Neural cell (in vitro differentiated cells): ENCODE results near the gene RNASE7. TPM values are rescaled to one million over a fixed set of nuclear protein-coding genes. Genes with fewer than 3 reads are reported as not detected.

Experiments
- H2AFZ ChIP-seq: fragments of 200-600, 300-800 bp; sonication (generic), shearing (Covaris generic); 2 replicates; pipeline ENCODE4 v1.6.0; 2014; ENCODE audit warnings: low read depth, mild to moderate bottlenecking, antibody characterized with exemption, low read length, moderate library complexity
- H3F3A ChIP-seq: fragments of 200-600 bp; shearing (Covaris generic); 2 replicates; pipeline ENCODE4 v1.6.1; 2016; ENCODE audit warnings: mild to moderate bottlenecking, moderate library complexity, mixed read lengths, antibody characterized with exemption, low read length; ENCODE audit not compliant: insufficient read depth, poor library complexity, severe bottlenecking
- H3K27ac ChIP-seq: fragments of 200-600, 300-800 bp; sonication (generic), shearing (Covaris generic); 2 replicates; pipeline ENCODE4 v1.5.1; 2014; ENCODE audit warnings: mild to moderate bottlenecking, low read length, moderate library complexity
- H3K27me3 ChIP-seq: fragments of 300-800, 200-600 bp; sonication (generic), shearing (Covaris generic); 2 replicates; pipeline ENCODE4 v1.6.0; 2014; ENCODE audit warnings: mild to moderate bottlenecking, low read depth, low read length, moderate library complexity; ENCODE audit not compliant: insufficient read depth
- H3K36me3 ChIP-seq: fragments of 300-800, 200-600 bp; sonication (generic), shearing (Covaris generic); 2 replicates; pipeline ENCODE4 v1.5.1; 2014; ENCODE audit warnings: mild to moderate bottlenecking, antibody characterized with exemption, low read length, moderate library complexity; ENCODE audit not compliant: insufficient read depth
- H3K4me2 ChIP-seq: fragments of 300-800, 200-600 bp; sonication (generic), shearing (Covaris generic); 2 replicates; pipeline ENCODE4 v1.6.0; 2014; ENCODE audit warnings: mild to moderate bottlenecking, low read length
- H3K4me3 ChIP-seq: fragments of 300-800, 200-600 bp; sonication (generic), shearing (Covaris generic); 2 replicates; pipeline ENCODE4 v1.5.1; 2014; ENCODE audit warnings: mild to moderate bottlenecking, low read length, moderate library complexity
- H3K79me2 ChIP-seq: fragments of 200-600 bp; shearing (Covaris generic); replicated peaks from 2 replicates; pipeline ENCODE4 v1.6.0; 2014; ENCODE audit warnings: mild to moderate bottlenecking, low read length, moderate library complexity; ENCODE audit not compliant: insufficient read depth
- H3K9ac ChIP-seq: fragments of 300-800, 200-600 bp; sonication (generic), shearing (Covaris generic); 2 replicates; pipeline ENCODE4 v1.6.1; 2016; ENCODE audit warnings: mild to moderate bottlenecking, low read length, mixed read lengths
- H3K9me2 ChIP-seq: fragments of 200-600 bp; shearing (Covaris generic); 2 replicates; pipeline ENCODE4 v1.6.1; 2016; ENCODE audit warnings: mild to moderate bottlenecking, low read length, mixed read lengths; ENCODE audit not compliant: insufficient read depth
- H3K9me3 ChIP-seq: fragments of 200-600, 300-800 bp; sonication (generic), shearing (Covaris generic); 2 replicates; pipeline ENCODE4 v1.6.1; 2016; ENCODE audit warnings: mild to moderate bottlenecking, mixed run types, low read length, moderate library complexity, mixed read lengths
- H4K20me1 ChIP-seq: fragments of 200-600 bp; shearing (Covaris generic); 2 replicates; pipeline ENCODE4 v1.6.1; 2016; ENCODE audit warnings: mild to moderate bottlenecking, mixed run types; ENCODE audit not compliant: insufficient read depth
- EP300 ChIP-seq: fragments of 450-650 bp; conservative IDR thresholded peaks from 2 replicates; pipeline ENCODE4 v1.6.1; 2014; ENCODE audit warnings: antibody characterized with exemption, mild to moderate bottlenecking, moderate library complexity; ENCODE audit not compliant: poor library complexity, severe bottlenecking
- POLR2AphosphoS5 ChIP-seq: IDR thresholded peaks from 2 replicates; pipeline ENCODE4 v1.6.1; 2012
- RAD21 ChIP-seq: fragments of 450-650 bp; conservative IDR thresholded peaks from 2 replicates; pipeline ENCODE4 v1.6.1; 2014; ENCODE audit warnings: antibody characterized with exemption, mild to moderate bottlenecking, moderate library complexity
- TAF1 ChIP-seq: IDR thresholded peaks from 2 replicates; pipeline ENCODE4 v1.6.1; 2012; ENCODE audit warnings: low read depth
- polyA plus RNA-seq: library from polyadenylated mRNA; depleted of rRNA; stranded (reverse); fragments of >200 nt; gene quantifications from 2 replicates; pipeline ENCODE4 v1.2.3, GENCODE V29; 2014
- TF ChIP-seq, protein P1 (sequence below): IDR thresholded peaks from 2 replicates; pipeline ENCODE4 v1.6.1; 2012; ENCODE audit warnings: borderline replicate concordance
- TF ChIP-seq, protein P2 (sequence below): fragments of 450-650 bp; IDR thresholded peaks from 2 replicates; pipeline ENCODE4 v1.5.1; 2014; ENCODE audit warnings: antibody characterized with exemption, mild to moderate bottlenecking, moderate library complexity; ENCODE audit not compliant: poor library complexity, severe bottlenecking

RNASE7 gene
- polyA plus RNA-seq, 1 donor from 2014 or later: not detected

DNA sequence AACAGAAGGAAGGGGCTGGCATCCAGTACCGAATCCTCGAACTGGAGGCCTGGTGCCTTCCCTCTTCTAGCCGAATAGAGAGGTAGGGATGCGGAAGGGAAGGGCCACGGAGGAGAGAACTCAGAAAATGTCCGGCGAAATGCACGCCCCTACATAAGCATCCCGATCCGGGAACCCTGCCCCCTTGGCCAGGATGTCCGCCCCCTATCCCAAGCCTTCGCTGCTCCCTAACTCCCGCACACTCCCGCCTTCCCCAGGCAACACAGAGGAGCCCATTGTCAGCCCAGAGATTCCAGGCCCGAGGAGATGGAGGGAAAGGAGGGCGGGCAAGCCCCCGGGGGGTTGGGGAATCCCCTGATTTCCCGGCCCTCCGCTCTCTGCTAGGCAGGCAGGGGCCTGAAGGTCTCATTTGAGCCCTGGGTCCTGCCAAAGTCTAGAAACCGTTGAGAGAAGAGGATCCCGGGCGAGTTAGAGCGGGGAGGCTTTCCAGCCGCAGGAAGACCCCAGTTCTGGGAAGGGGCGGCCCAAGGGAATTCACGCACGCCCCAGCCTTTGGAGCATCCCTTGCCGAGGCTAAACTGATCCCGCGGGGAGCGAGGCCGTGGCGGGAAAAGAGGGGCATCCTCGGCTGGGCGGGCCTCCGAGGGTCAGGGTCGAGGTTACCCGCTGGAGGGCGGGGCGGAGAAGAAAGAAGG lies 27.4 kb downstream of the RNASE7 start:
- Histone ChIP-seq H3F3A (peaks cover 4% of the 10 kb centered on the region), H4K20me1 (no peaks in the 10 kb centered on the region), H3K4me3 (peak overlapping the region; percentile 78), H3K27me3 (no peaks in the 10 kb centered on the region), H3K27ac (peak overlapping the region; percentile 88), H3K9me2 (no peaks in the 10 kb centered on the region), H3K4me2 (peak overlapping the region; percentile 86), H3K9me3 (no peaks in the 10 kb centered on the region), H3K36me3 (no peaks in the 10 kb centered on the region), H3K79me2 (peaks cover 7% of the 10 kb centered on the region), H3K9ac (peak overlapping the region; percentile 92), H2AFZ (peak overlapping the region; percentile 88)
- no peak for TF ChIP-seq EP300
- TF ChIP-seq, protein P1, sequence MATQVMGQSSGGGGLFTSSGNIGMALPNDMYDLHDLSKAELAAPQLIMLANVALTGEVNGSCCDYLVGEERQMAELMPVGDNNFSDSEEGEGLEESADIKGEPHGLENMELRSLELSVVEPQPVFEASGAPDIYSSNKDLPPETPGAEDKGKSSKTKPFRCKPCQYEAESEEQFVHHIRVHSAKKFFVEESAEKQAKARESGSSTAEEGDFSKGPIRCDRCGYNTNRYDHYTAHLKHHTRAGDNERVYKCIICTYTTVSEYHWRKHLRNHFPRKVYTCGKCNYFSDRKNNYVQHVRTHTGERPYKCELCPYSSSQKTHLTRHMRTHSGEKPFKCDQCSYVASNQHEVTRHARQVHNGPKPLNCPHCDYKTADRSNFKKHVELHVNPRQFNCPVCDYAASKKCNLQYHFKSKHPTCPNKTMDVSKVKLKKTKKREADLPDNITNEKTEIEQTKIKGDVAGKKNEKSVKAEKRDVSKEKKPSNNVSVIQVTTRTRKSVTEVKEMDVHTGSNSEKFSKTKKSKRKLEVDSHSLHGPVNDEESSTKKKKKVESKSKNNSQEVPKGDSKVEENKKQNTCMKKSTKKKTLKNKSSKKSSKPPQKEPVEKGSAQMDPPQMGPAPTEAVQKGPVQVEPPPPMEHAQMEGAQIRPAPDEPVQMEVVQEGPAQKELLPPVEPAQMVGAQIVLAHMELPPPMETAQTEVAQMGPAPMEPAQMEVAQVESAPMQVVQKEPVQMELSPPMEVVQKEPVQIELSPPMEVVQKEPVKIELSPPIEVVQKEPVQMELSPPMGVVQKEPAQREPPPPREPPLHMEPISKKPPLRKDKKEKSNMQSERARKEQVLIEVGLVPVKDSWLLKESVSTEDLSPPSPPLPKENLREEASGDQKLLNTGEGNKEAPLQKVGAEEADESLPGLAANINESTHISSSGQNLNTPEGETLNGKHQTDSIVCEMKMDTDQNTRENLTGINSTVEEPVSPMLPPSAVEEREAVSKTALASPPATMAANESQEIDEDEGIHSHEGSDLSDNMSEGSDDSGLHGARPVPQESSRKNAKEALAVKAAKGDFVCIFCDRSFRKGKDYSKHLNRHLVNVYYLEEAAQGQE: peak; percentile 54

DNA sequence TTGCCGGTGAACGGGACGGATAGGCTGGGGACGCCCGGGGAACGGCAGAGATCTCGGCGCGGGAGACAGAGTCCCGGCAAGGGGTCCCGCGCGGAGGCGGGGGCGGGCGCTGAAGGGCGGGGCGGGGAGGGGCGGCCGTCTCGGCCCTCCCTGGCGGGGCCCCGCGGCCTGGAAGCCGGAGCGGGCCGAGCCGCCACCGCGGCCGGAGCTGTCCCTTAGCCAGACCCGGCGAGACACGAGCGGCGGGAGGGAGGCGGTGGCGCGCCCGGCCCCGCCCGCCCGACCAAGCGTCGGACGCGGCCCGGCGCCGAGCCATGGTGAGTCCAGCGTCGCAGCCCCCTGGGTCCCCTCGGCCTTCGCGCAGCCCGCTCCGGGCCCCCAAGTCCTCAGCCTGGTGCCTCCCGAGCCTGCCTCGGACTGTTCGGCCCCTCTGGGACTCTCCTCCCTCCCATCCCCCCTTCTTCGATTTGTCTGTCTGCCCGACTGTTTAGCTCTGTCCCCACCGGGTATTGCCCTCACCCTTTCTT lies 28.0 kb downstream of the RNASE7 start, which contains the start of gene ARHGEF40:
ARHGEF40 (plus strand) TSS at position 222 of the 527 bp plus-strand sequence; CDS start at position 315, 93 bp downstream.
- peaks cover 4% of the 10 kb centered on the region for H3F3A ChIP-seq
- peak within 1 kb of the TSS; percentile 88 for H2AFZ ChIP-seq
- peak within 1 kb of the TSS; percentile 99 for H3K4me2 ChIP-seq
- peak within 1 kb of the TSS; percentile 88 for H3K27ac ChIP-seq
- TF ChIP-seq TAF1: no peak
- TF ChIP-seq POLR2AphosphoS5: peak; percentile 3
- H3K9me2 ChIP-seq: no peaks in the 10 kb centered on the region
- H4K20me1 ChIP-seq: no peaks in the 10 kb centered on the region
- H3K4me3 ChIP-seq: peak within 1 kb of the TSS; percentile 78
- no peaks in the 10 kb centered on the region for H3K36me3 ChIP-seq
- peak within 1 kb of the TSS; percentile 92 for H3K9ac ChIP-seq
- no peaks in the 10 kb centered on the region for H3K27me3 ChIP-seq
- peaks cover 7% of the 10 kb centered on the region for H3K79me2 ChIP-seq
- no peaks in the 10 kb centered on the region for H3K9me3 ChIP-seq

DNA sequence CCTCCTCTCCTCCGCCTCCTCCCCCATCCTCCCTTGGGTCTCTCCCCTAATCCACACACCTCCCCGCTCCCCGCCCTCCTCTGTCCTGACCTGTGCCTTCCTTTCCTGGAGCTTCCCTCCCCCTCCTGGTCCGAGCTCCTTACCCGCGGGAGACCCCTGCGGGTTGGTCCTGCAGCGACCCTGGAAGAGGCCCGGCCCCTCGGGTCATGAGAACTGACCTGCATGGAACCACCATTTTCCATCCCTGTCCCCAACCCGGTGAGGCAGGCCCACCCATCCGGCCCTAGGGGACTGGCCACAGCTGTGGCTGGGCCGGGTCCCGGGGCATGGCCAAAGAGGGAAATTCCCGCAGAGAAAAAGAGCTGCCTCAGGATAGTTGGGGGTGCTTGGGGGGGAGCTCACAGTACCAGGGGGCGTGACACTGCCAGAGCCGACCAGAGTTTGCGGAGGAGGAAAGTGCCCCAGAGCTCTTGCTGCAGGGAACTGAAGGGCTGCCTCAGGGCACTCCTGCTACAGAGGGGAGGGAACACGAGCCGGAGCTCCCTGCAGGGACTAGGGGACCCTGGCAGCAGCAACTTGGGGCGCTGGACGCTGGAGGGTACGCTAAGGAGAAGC lies 28.6 kb downstream of the RNASE7 start:
- H4K20me1 ChIP-seq: no peaks in the 10 kb centered on the region
- TF ChIP-seq, protein P2, sequence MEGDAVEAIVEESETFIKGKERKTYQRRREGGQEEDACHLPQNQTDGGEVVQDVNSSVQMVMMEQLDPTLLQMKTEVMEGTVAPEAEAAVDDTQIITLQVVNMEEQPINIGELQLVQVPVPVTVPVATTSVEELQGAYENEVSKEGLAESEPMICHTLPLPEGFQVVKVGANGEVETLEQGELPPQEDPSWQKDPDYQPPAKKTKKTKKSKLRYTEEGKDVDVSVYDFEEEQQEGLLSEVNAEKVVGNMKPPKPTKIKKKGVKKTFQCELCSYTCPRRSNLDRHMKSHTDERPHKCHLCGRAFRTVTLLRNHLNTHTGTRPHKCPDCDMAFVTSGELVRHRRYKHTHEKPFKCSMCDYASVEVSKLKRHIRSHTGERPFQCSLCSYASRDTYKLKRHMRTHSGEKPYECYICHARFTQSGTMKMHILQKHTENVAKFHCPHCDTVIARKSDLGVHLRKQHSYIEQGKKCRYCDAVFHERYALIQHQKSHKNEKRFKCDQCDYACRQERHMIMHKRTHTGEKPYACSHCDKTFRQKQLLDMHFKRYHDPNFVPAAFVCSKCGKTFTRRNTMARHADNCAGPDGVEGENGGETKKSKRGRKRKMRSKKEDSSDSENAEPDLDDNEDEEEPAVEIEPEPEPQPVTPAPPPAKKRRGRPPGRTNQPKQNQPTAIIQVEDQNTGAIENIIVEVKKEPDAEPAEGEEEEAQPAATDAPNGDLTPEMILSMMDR: peak; percentile 28
- no peak for TF ChIP-seq EP300
- TF ChIP-seq POLR2AphosphoS5: no peak
- TF ChIP-seq, protein P1: peak; percentile 68
- TF ChIP-seq RAD21: no peak

More for the DNA sequence above, 28.6 kb downstream of the RNASE7 start:
- H3K4me2 ChIP-seq: peak overlapping the region; percentile 99
- H3K36me3 ChIP-seq: peaks cover 4% of the 10 kb centered on the region
- H3K4me3 ChIP-seq: peak overlapping the region; percentile 78
- no peaks in the 10 kb centered on the region for H3K9me3 ChIP-seq
- H2AFZ ChIP-seq: peak overlapping the region; percentile 17
- no peaks in the 10 kb centered on the region for H3K9me2 ChIP-seq
- no peaks in the 10 kb centered on the region for H3K27me3 ChIP-seq
- peaks cover 4% of the 10 kb centered on the region for H3F3A ChIP-seq
- H3K79me2 ChIP-seq: peaks cover 7% of the 10 kb centered on the region
- H3K9ac ChIP-seq: peak overlapping the region; percentile 92
- peak overlapping the region; percentile 71 for H3K27ac ChIP-seq
